ENCODE results near the gene TUBB. TPM values are rescaled to one million over a fixed set of nuclear protein-coding genes. Genes with fewer than 3 reads are reported as not detected.

TUBB gene
- total and polyA plus RNA-seq, 2 of the 8 experiments (the other 6 are each of a cell fraction or from before 2014, with no cell fraction given): 1,880 to 3,022 TPM

DNA sequence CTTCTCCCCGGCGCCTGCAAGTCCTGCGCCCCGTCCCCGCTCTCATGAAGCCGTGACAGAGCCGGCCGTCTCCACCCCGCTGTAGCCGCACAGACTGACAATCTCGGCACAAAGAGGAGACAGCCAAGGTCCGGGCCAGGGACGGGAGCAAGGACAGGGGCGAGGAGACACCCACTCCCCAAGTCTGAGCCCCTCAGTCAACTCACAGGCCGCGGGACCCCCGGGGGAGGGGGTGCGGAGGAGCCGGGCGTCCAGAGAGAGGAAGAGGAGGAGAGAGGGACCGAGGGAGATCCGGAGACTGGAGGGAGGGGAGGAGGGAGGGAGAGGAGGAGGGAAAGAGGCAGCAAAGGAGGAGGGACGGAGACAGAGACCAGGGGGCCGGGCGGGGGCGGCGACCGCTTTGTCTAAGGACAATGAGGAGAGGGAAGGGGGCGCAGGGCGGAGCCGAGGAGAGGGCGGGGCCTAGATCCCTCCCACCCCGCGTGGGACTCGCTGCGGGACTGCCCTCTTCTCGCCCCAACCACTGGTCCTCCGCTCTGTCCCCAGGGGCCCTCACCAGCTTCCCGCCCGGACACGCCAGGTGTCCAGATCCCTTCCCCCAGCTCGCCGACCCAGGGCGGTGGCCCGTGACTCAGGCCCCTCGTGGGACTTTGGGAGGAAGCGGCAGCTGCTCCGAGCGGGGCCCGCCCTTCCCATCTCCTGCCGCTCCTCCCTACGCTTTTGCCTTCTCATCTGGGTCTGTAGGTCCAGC is 33.1 kb upstream of the TUBB start (continued):
- TF ChIP-seq RNF2 (IDR thresholded peaks at IDR 0.05; ENCODE audit: borderline replicate concordance, low read depth, low read length, missing control alignments, poor library complexity, severe bottlenecking) (no peak), ASH2L (IDR thresholded peaks at IDR 0.05; ENCODE audit: low read length) (peak; percentile 22), TBP (IDR thresholded peaks at IDR 0.05; ENCODE audit: low read depth, low read length) (no peak), CTBP2 (IDR thresholded peaks at IDR 0.05; ENCODE audit: borderline replicate concordance, insufficient read depth, insufficient read length, low read length) (peak; percentile 83), RAD21 (IDR thresholded peaks at IDR 0.05 in 1 of 2, conservative IDR thresholded peaks at IDR 0.05 in 1 of 2; ENCODE audit: low read depth in 2 of 2, low read length in 2 of 2) (no peak), HDAC2 (IDR thresholded peaks at IDR 0.05; ENCODE audit: borderline replicate concordance in 1 of 2, low read depth in 2 of 2, low read length in 2 of 2) (peak; percentile 26 to 79; a peak in 3 of 4 replicates), EGR1 (IDR thresholded peaks at IDR 0.05; ENCODE audit: borderline replicate concordance, low read depth, low read length) (peak; percentile 97), SIRT6 (IDR thresholded peaks at IDR 0.05; ENCODE audit: low read length) (no peak), JUND (IDR thresholded peaks at IDR 0.05; ENCODE audit: low read length) (no peak), BACH1 (IDR thresholded peaks at IDR 0.05; ENCODE audit: low read length) (peak; percentile 81), POLR2AphosphoS5 (IDR thresholded peaks at IDR 0.05; ENCODE audit: low read depth, low read length) (peak; percentile 27; the same call in 1 of the 2 replicates), KDM4A (IDR thresholded peaks at IDR 0.05; ENCODE audit: low read depth, low read length, severe bottlenecking) (peak; percentile 90), SUZ12 (IDR thresholded peaks at IDR 0.05; ENCODE audit: low read length) (no peak), RXRA (IDR thresholded peaks at IDR 0.05; ENCODE audit: insufficient read depth, low read depth, low read length) (no peak), TAF7 (optimal IDR thresholded peaks at IDR 0.05; ENCODE audit: borderline replicate concordance, low read depth, low read length) (peak; percentile 16)
- TF ChIP-seq, protein P1, sequence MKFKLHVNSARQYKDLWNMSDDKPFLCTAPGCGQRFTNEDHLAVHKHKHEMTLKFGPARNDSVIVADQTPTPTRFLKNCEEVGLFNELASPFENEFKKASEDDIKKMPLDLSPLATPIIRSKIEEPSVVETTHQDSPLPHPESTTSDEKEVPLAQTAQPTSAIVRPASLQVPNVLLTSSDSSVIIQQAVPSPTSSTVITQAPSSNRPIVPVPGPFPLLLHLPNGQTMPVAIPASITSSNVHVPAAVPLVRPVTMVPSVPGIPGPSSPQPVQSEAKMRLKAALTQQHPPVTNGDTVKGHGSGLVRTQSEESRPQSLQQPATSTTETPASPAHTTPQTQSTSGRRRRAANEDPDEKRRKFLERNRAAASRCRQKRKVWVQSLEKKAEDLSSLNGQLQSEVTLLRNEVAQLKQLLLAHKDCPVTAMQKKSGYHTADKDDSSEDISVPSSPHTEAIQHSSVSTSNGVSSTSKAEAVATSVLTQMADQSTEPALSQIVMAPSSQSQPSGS (IDR thresholded peaks at IDR 0.05; ENCODE audit: low read length): no peak
